ACC112 (cell line): Measurements from ENCODE around the gene S100A13.
"Not testable (repeated sequence)": the region's sequence is repeated elsewhere in the genome, so short reads cannot be mapped to it uniquely, and the experiment has no call there.

Source experiments
- H2AFZ ChIP-seq: fragments of 200-600 bp; sonication (generic); one replicate; pipeline ENCODE4 v1.6.0; 2017; ENCODE audit warnings: antibody characterized with exemption, low read length; ENCODE audit not compliant: unreplicated experiment
- H3K27ac ChIP-seq: fragments of 200-600 bp; sonication (generic); 2 replicates; pipeline ENCODE4 v1.5.1; 2014; ENCODE audit warnings: low read depth, mild to moderate bottlenecking, antibody characterized with exemption, low read length, moderate library complexity
- H3K27me3 ChIP-seq: fragments of 200-600 bp; sonication (generic); 2 replicates; pipeline ENCODE4 v1.6.1; 2014; ENCODE audit warnings: mild to moderate bottlenecking, antibody characterized with exemption, low read length, moderate library complexity, mixed read lengths; ENCODE audit not compliant: insufficient read depth
- H3K36me3 ChIP-seq: fragments of 200-600 bp; sonication (generic); 2 replicates; pipeline ENCODE4 v1.6.1; 2016; ENCODE audit warnings: mild to moderate bottlenecking, antibody characterized with exemption, low read length, moderate library complexity, mixed read lengths; ENCODE audit not compliant: insufficient read depth
- H3K4me1 ChIP-seq: fragments of 200-600 bp; sonication (generic); one replicate; pipeline ENCODE4 v1.6.1; 2016; ENCODE audit warnings: low read length, mixed read lengths; ENCODE audit not compliant: insufficient read depth, unreplicated experiment, control insufficient read depth
- H3K4me3 ChIP-seq: fragments of 200-600 bp; sonication (generic); 2 replicates; pipeline ENCODE4 v1.5.1; 2014; ENCODE audit warnings: mild to moderate bottlenecking, low read depth, low read length
- H3K79me2 ChIP-seq: fragments of 200-600 bp; sonication (generic); one replicate; pipeline ENCODE4 v1.6.0; 2016; ENCODE audit warnings: low read length; ENCODE audit not compliant: control insufficient read depth, unreplicated experiment, insufficient read depth

Gene S100A13

DNA sequence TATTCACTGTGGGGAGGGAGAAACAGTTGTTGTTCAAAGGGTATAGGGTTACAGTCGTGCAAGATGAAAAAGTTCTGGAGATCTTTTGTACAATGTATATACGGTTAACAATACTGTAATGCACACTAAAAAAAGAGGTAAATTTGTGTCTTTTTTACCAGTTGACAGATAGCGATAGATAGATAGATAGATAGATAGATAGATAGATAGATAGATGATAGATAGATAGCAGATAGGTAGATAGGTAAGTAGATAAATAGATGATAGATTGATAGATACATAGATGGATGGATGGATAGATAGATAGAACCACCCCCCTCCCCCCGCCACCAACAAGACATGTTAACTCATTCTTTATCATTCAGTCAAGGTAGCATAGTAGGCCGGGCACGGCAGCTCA is 24.6 kb downstream of the S100A13 start:
- Histone ChIP-seq H3K36me3 (peaks cover 23% of the 10 kb centered on the region; the same call in 1 of the 2 replicates), H3K79me2 (peaks cover 13% of the 10 kb centered on the region), H3K4me3 (no peak overlapping the region), H3K27me3 (no peaks in the 10 kb centered on the region), H2AFZ (no peak overlapping the region), H3K27ac (no peak overlapping the region), H3K4me1 (peaks cover 46% of the 10 kb centered on the region)

GRCh38 chr1:153599847-153600246 is 27.5 kb downstream of the S100A13 start:
- 0 out of 2 replicates have a peak, but pooled peaks cover 13% of the 10 kb centered on the region for H3K36me3 ChIP-seq
- peak overlapping the region; percentile 10; the same call in 1 of the 2 replicates for H3K27ac ChIP-seq
- no peak overlapping the region for H2AFZ ChIP-seq
- peaks cover 48% of the 10 kb centered on the region for H3K4me1 ChIP-seq
- no peak overlapping the region for H3K4me3 ChIP-seq
- H3K27me3 ChIP-seq: no peaks in the 10 kb centered on the region
- no peaks in the 10 kb centered on the region for H3K79me2 ChIP-seq

- Histone ChIP-seq H3K79me2 (no peaks in the 10 kb centered on the region), H3K27me3 (no peaks in the 10 kb centered on the region), H3K4me1 (peaks cover 48% of the 10 kb centered on the region), H3K4me3 (no peak overlapping the region), H3K36me3 (0 out of 2 replicates have a peak, but pooled peaks cover 5% of the 10 kb centered on the region), H3K27ac (peak overlapping the region; percentile 59), H2AFZ (no peak overlapping the region)
Measured at GRCh38 chr1:153598309-153599172, 28.8 kb downstream of the S100A13 start.

DNA sequence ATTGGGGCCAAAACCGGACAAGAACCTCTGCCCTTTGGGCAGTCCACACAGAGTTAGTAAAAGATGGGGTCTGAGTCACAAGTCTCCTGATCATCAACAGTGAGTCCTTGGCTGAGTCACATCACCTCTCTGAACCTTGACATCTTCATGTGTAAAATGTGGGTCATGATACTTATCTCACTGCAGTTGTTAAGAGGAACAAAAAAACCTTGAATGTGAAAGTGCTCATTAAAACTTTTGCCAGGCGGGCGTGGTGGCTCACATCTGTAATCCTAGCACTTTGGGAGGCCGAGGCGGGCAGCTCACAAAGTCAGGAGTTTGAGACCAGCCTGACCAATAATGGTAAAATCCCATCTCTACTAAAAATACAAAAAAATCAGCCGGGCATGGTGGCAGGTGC is 30.1 kb downstream of the S100A13 start:
- Histone ChIP-seq H2AFZ (no peak overlapping the region), H3K27me3 (no peaks in the 10 kb centered on the region), H3K4me1 (peaks cover 46% of the 10 kb centered on the region), H3K36me3 (no peaks in the 10 kb centered on the region), H3K4me3 (no peak overlapping the region), H3K79me2 (no peaks in the 10 kb centered on the region), H3K27ac (peak overlapping the region; percentile 59; the same call in 1 of the 2 replicates)

DNA sequence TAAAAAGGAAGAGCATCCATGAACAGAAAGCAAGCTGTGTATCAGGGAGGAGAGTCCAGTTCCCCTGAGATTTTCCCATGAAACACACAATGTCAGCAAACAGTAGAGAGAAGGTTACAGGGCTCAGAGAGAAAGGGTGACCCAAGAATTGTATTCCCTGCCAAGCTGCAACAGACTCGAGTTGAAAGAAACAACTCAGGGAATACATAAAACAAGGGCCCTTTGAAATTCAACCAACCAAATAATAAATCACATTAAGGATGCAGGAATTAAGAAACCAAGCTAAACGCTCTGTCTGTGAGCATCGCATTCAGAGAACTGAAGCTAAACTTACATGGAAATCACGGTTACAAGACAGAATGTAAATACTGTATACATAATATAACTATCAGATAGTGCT is 34.6 kb downstream of the S100A13 start:
- Histone ChIP-seq H3K36me3 (no peaks in the 10 kb centered on the region), H2AFZ (no peak overlapping the region), H3K27ac (no peak overlapping the region), H3K79me2 (no peaks in the 10 kb centered on the region), H3K4me3 (no peak overlapping the region), H3K27me3 (no peaks in the 10 kb centered on the region), H3K4me1 (peaks cover 9% of the 10 kb centered on the region)

DNA sequence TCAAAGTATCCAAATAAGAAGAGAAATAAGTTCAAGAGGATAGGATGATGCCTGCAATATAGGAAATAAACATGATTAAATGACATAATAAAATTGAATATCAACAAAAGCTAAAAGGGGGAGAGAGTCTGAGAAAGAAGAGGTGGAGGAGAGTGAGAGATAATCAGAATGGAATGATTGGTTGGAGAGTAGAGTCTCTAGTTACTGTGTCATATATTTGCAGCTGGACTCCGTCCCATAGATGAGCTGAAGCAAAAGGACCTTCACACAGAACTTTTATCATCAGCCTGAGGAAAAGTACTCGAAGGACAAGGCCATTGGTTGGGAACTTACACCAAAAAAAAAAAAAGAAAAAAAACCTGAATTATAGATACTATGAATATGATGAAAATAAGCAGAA is 38.8 kb downstream of the S100A13 start:
- Histone ChIP-seq H3K4me1 (peaks cover 5% of the 10 kb centered on the region), H2AFZ (no peak overlapping the region), H3K27ac (no peak overlapping the region), H3K27me3 (no peaks in the 10 kb centered on the region), H3K79me2 (no peaks in the 10 kb centered on the region), H3K4me3 (no peak overlapping the region), H3K36me3 (no peaks in the 10 kb centered on the region)

DNA sequence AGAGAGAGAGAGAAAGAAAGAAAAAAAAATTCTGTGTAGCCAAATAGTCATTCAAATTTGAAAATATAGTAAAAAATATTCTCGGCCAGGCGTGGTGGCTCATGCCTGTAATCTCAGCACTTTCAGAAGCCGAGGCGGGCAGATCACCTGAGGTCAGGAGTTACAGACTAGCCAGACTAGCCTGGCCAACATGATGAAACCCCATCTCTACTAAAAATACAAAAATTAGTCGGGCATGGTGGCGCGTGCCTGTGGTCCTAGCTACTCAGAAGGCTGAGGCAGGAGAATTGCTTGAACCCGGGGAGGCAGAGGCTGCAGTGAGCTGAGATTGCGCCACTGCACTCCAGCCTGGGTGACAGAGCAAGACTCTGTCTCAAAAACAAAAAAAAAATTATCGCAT is 39.3 kb downstream of the S100A13 start:
- not testable (repeated sequence) for H3K36me3 ChIP-seq, H2AFZ ChIP-seq, H3K79me2 ChIP-seq, H3K27me3 ChIP-seq, H3K4me1 ChIP-seq, H3K27ac ChIP-seq, H3K4me3 ChIP-seq

- Histone ChIP-seq H3K4me1 (peaks cover 5% of the 10 kb centered on the region), H3K27ac (no peak overlapping the region), H3K4me3 (no peak overlapping the region), H3K36me3 (no peaks in the 10 kb centered on the region), H2AFZ (no peak overlapping the region), H3K79me2 (no peaks in the 10 kb centered on the region), H3K27me3 (no peaks in the 10 kb centered on the region)
Measured at GRCh38 chr1:153587314-153587713, 40.0 kb downstream of the S100A13 start.

DNA sequence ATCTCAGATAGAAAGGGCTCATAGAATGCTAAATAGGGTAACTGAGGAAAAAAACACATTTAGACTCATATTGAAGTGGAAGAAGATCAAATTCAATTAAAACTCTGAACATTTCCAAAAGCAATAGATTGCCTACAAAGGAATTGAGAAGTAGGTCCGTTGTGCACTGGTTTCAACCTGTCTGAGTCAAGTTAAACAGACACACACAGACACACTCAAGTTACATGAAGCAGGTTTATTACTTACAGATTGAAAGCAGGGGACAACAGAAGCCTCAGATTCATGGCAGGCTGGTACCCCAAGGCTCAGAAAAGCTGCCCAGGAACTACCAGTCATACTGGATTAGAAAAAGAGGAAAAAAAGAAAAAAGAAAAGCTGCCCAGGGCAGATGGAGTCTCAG is 41.0 kb downstream of the S100A13 start:
- Histone ChIP-seq H3K79me2 (no peaks in the 10 kb centered on the region), H3K4me3 (no peak overlapping the region), H3K27me3 (no peaks in the 10 kb centered on the region), H3K27ac (no peak overlapping the region), H3K36me3 (no peaks in the 10 kb centered on the region), H3K4me1 (peaks cover 5% of the 10 kb centered on the region), H2AFZ (no peak overlapping the region)

DNA sequence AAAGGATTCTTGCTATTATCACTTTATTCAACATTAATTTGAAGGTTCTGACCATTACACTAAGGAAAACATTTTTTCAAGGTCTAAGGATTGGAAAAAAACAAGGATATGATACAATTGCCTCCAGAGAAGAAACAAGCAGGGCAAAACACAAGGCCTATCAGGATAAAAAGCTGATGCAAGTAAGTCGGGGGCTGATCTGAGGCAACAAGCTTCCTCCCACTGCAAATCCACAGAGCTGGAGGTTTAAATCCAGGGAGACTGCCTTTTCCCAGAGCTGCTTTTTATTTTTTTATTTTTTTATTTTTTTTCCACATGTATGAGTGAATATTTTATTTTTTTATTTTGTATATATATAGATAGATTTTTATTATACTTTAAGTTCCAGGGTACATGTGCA is 42.3 kb downstream of the S100A13 start:
- Histone ChIP-seq H3K4me1 (peaks cover 5% of the 10 kb centered on the region), H3K27ac (no peak overlapping the region), H3K27me3 (no peaks in the 10 kb centered on the region), H3K4me3 (no peak overlapping the region), H3K79me2 (no peaks in the 10 kb centered on the region), H3K36me3 (no peaks in the 10 kb centered on the region), H2AFZ (no peak overlapping the region)

DNA sequence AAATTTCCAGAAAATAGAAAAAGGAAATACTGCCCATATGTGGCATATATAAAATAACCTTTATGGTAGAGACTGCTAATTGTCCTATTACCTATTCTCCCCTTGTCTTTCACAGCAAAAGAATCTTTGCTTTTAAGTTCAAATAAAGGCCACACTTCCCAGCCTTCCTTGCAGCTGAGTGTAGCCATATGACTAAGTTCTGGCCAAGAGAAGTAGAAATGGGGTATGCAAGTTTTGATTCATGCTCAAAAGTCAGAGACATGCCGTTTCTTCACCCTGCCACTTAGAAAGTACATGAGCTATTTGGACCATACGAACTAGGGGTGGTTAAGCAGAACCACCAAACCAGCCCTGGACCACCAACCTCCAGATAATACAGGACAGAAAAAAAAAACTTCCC is 43.3 kb downstream of the S100A13 start:
- no peaks in the 10 kb centered on the region for H3K27me3 ChIP-seq

More for the DNA sequence above, 43.3 kb downstream of the S100A13 start:
- Histone ChIP-seq H3K4me1 (peaks cover 6% of the 10 kb centered on the region), H3K36me3 (no peaks in the 10 kb centered on the region), H3K27ac (no peak overlapping the region), H3K79me2 (no peaks in the 10 kb centered on the region), H2AFZ (no peak overlapping the region), H3K4me3 (no peak overlapping the region)
